Right lobe of liver (tissue), 6 donors: ENCODE results near the gene RNF150. TPM values are rescaled to one million over a fixed set of nuclear protein-coding genes. Genes with fewer than 3 reads are reported as not detected.

ENCODE experiments used
- ATAC-seq, 4 donors: fragments of 200-7000 bp; cut with Tn5 transposase; one replicate each; pipeline ENCODE4 v1.9.1; 2020; ENCODE audit warnings: mild to moderate bottlenecking in 4 of 4, moderate library complexity in 4 of 4
- DNase-seq, 3 donors: peaks; one replicate each; pipeline ENCODE4 v3.0.0-alpha.2; 2020
- H3K27ac ChIP-seq, 3 donors: fragments of 200-600 bp; one replicate each; pipeline ENCODE4 v1.8.0; 2022
- H3K27me3 ChIP-seq, 2 donors: fragments of 200-600 bp; one replicate each; pipeline ENCODE4 v1.8.0; 2022
- H3K36me3 ChIP-seq, 4 donors: fragments of 200-600 bp; sonication (generic) in 1 of 4; one replicate each; pipeline versions ENCODE4 v1.5.1 to v1.8.0; 2017 to 2022; ENCODE audit warnings: control low read depth in 1 of 4
- H3K4me1 ChIP-seq, 4 donors: fragments of 200-600 bp; sonication (generic) in 1 of 4; one replicate each; pipeline versions ENCODE4 v1.5.1 to v1.8.0; 2017 to 2022; ENCODE audit warnings: control low read depth in 1 of 4
- H3K4me3 ChIP-seq, 3 donors: fragments of 200-600 bp; one replicate each; pipeline ENCODE4 v1.8.0; 2022
- H3K9me3 ChIP-seq, 4 donors: fragments of 200-600 bp; sonication (generic) in 1 of 4; one replicate each; pipeline versions ENCODE4 v1.5.1 to v1.8.0; 2017 to 2022; ENCODE audit warnings: control low read depth in 1 of 4
- POLR2A ChIP-seq: fragments of 450-650 bp; IDR thresholded peaks from one replicate; pipeline ENCODE4 v1.6.1; 2017; ENCODE audit warnings: antibody characterized with exemption, mild to moderate bottlenecking
- WGBS: methylation state at CpG from one replicate; pipeline ENCODE4 v1.1.6; 2018; ENCODE audit warnings: low coverage, low lambda C conversion rate; ENCODE audit not compliant: insufficient coverage; ENCODE audit errors: missing lambda C conversion rate; 5-methylcytosine and 5-hydroxymethylcytosine counted together
- intact Hi-C, 2 donors: fragments of 100-400 bp; cut with DNase I; formaldehyde crosslinking; loops; one replicate each; pipeline versions ENCODE4 v1.11.2 to v1.14.1; 2022
- total RNA-seq, 6 experiments: library from RNA; depleted of rRNA in 2 of 6; stranded (reverse); fragments of >200 nt in 2 of 6; fragmentation: NEBNext Ultra II Directional in 3 of 6; extraction: Animal tissue kit (Norgen Biotek cat#: 25700) in 3 of 6; gene quantifications; one replicate each; pipeline versions ENCODE4 v1.1.0 to v1.2.4, GENCODE V29; 2016 to 2023
- TF ChIP-seq, protein P1 (sequence below), 4 donors: fragments of 200-600 bp in 3 of 4; fragments of 450-650 bp in 1 of 4; IDR thresholded peaks; one replicate each; pipeline versions ENCODE4 v1.5.1 to v1.8.0; 2016 to 2022; ENCODE audit warnings: antibody characterized with exemption in 4 of 4, mild to moderate bottlenecking in 2 of 4
- donor health status: DM: no; HTN: yes; CAD: no.
- donor health status: DM: no; HTN: no; CAD: no.
- donor health status: DM: no; HTN: no; CAD: no.
- donor health status: DM: no; HTN: yes; CAD: no.
- donor health status: DM: no; HTN: yes; CAD: no.

RNF150 gene
- total RNA-seq, 6 experiments from 2014 or later = 1.2 to 1.8 (median 1.5) TPM

DNA sequence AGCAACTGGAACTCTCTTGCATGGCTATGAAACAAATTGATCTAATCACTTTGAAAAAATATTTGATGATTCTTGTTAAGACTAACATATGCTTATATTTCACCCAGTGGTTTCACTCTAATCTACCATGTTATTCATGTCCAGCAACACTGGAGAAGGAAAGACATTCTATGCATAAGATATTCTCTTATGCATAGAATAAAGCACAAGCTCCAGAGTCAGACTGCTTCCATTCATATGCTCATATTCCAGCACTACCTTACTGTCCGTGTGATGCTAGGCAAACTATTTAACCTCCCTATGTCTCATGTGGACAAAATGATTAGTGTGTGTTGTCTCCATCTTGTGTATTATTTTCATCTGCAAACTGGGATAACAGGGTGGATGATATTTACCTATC lies 124.1 kb downstream of the RNF150 start:
- WGBS = 80% methylated on average over 1 of the region's 1 CpG
- DNase-seq = no peak
- no peak overlapping the region for H3K4me3 ChIP-seq
- intact Hi-C loops = no loop called here
- H3K36me3 ChIP-seq = no peaks in the 10 kb centered on the region
- no peak overlapping the region for H3K27ac ChIP-seq
- no peaks in the 10 kb centered on the region for H3K27me3 ChIP-seq
- TF ChIP-seq POLR2A = no peak
- TF ChIP-seq, protein P1, sequence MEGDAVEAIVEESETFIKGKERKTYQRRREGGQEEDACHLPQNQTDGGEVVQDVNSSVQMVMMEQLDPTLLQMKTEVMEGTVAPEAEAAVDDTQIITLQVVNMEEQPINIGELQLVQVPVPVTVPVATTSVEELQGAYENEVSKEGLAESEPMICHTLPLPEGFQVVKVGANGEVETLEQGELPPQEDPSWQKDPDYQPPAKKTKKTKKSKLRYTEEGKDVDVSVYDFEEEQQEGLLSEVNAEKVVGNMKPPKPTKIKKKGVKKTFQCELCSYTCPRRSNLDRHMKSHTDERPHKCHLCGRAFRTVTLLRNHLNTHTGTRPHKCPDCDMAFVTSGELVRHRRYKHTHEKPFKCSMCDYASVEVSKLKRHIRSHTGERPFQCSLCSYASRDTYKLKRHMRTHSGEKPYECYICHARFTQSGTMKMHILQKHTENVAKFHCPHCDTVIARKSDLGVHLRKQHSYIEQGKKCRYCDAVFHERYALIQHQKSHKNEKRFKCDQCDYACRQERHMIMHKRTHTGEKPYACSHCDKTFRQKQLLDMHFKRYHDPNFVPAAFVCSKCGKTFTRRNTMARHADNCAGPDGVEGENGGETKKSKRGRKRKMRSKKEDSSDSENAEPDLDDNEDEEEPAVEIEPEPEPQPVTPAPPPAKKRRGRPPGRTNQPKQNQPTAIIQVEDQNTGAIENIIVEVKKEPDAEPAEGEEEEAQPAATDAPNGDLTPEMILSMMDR (IDR thresholded peaks at IDR 0.05) = no peak
- ATAC-seq = no peak
- peaks cover 0 to 10% (median 0%) of the 10 kb centered on the region in 4 donors for H3K4me1 ChIP-seq
- no peaks in the 10 kb centered on the region for H3K9me3 ChIP-seq

DNA sequence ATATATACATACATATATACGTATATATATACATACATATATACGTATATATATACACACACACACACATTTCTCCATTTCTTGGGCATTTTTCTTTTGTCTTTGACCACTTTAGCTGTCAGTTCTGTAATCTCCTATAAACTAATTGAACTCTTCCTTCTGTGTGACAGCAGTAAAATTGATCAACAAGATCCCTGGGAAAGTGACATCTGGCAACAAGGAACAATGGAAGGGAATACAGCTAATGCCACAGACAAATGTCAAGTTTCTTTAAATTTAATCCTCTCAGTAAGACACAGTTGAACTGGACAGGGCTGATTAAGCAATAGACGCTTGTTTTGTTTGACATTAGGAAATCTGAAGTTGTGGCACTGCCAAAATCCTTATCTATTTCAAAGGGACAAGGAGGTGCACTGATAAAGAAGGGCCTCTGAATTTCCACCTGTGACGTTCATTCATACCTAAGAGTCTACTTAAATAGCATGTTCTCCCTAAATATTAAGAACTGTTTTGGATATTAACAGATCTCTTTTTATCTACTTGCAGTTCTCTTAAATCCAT lies 126.9 kb downstream of the RNF150 start:
- TF ChIP-seq, protein P1 (IDR thresholded peaks at IDR 0.05) = no peak
- no peak for TF ChIP-seq POLR2A
- DNase-seq (peak in 1 of 3 donors; percentile 59), ATAC-seq (peak; percentile 90 to 98 (median 94))
- Histone ChIP-seq H3K27me3 (no peaks in the 10 kb centered on the region), H3K4me1 (peaks cover 0 to 10% (median 0%) of the 10 kb centered on the region in 4 donors), H3K27ac (no peak overlapping the region), H3K4me3 (no peak overlapping the region), H3K36me3 (no peaks in the 10 kb centered on the region), H3K9me3 (no peaks in the 10 kb centered on the region)
- WGBS = 19% methylated on average over 4 of the region's 4 CpGs
- intact Hi-C loops = no loop called here

DNA sequence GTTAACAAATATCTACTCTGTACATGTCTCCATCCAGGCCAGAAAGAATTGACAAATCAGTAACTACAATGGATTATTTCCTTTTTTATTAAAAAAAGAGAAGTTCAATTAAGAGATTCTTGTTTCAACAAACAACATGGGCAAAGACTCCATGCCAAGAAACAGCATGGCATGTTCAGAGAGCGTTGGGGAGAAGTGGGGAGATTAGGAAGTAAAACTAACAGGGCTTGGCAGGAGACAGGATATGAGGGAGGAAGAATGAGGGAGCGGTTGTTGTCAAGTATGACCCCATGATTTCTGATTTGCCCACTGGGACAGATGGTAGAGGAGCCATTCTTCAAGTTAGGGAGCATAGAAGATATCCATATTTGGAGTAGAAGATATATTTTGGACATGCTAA lies 128.4 kb downstream of the RNF150 start:
- no peaks in the 10 kb centered on the region for H3K27me3 ChIP-seq
- no peaks in the 10 kb centered on the region for H3K36me3 ChIP-seq
- no peak overlapping the region for H3K4me3 ChIP-seq
- DNase-seq = no peak
- peak in 1 of 4 donors; percentile 15 for ATAC-seq
- no peak overlapping the region for H3K27ac ChIP-seq
- TF ChIP-seq, protein P1 (IDR thresholded peaks at IDR 0.05) = no peak
- TF ChIP-seq POLR2A = no peak
- H3K9me3 ChIP-seq = no peaks in the 10 kb centered on the region
- peaks cover 0 to 10% (median 0%) of the 10 kb centered on the region in 4 donors for H3K4me1 ChIP-seq
- intact Hi-C loops = no loop called here
- WGBS = 57% methylated on average over 2 of the region's 2 CpGs

DNA sequence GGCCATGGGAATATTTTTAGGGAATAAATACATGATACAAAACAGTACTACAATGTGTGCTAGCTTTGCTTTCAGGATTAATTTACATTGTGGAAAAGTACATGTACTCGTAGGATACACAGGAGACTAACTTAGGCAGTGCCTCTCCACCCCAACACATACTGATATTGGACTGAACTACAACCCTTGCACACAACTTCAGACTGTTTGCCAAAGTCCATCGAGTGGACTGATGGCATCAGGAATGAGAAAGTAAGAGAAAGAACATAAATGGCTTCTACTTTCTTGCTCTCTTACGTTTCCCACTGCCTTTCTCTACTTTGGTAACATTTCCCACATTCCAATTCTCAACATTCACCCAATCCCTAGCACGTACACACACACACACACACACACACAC lies 130.1 kb downstream of the RNF150 start:
- H3K27ac ChIP-seq = no peak overlapping the region
- H3K27me3 ChIP-seq = no peaks in the 10 kb centered on the region
- DNase-seq (no peak), ATAC-seq (no peak)
- no peak overlapping the region for H3K4me3 ChIP-seq
- H3K36me3 ChIP-seq = no peaks in the 10 kb centered on the region
- no peak for TF ChIP-seq POLR2A
- TF ChIP-seq, protein P1 (IDR thresholded peaks at IDR 0.05) = no peak
- no peaks in the 10 kb centered on the region for H3K9me3 ChIP-seq
- WGBS = 51% methylated on average over 4 of the region's 4 CpGs
- H3K4me1 ChIP-seq = peaks cover 0 to 10% (median 0%) of the 10 kb centered on the region in 4 donors
- intact Hi-C loops = no loop called here
